ENCODE measurements around the gene EN2. TPM values are rescaled to one million over a fixed set of nuclear protein-coding genes. Genes with fewer than 3 reads are reported as not detected.

The EN2 gene
- total and polyA plus RNA-seq, 7 experiments from 2014 or later: not detected

- Mint-ChIP-seq H3K27me3 (peaks cover 68 to 83% (median 78%) of the 10 kb centered on the region in 5 donors), H3K4me1 (peaks cover 11 to 19% (median 14%) of the 10 kb centered on the region in 7 donors), H3K36me3 (peaks cover 0 to 9% (median 4%) of the 10 kb centered on the region in 5 donors), H3K9me3 (peaks cover 0 to 22% (median 0%) of the 10 kb centered on the region in 11 donors), H3K27ac (no peak overlapping the region), H3K4me3 (no peak overlapping the region)
- Histone ChIP-seq H3K9me3 (ENCODE audit: control insufficient read depth in 2 of 3, low read length in 3 of 3) (no peaks in the 10 kb centered on the region), H3K4me1 (ENCODE audit: control insufficient read depth in 2 of 2, insufficient read depth in 2 of 2, low read length in 2 of 2) (peaks cover 0 to 5% of the 10 kb centered on the region in 2 donors), H3K27ac (ENCODE audit: low read depth, low read length) (no peak overlapping the region), H3K36me3 (ENCODE audit: control insufficient read depth in 2 of 3, insufficient read depth in 3 of 3, low read length in 3 of 3) (no peaks in the 10 kb centered on the region), H3K4me3 (ENCODE audit: low read length) (no peak overlapping the region), H3K27me3 (ENCODE audit: control insufficient read depth in 2 of 2, insufficient read depth in 2 of 2, low read length in 2 of 2) (peaks cover 0 to 11% of the 10 kb centered on the region in 2 donors)
- no peak for DNase-seq
- ChIA-PET POLR2A (no interaction called here), CTCF (interaction anchor here (0.5 kb wide), 1 partner anchor 12 kb away, joined by 3 read pairs; no protein-coding TSS in a partner anchor)
- no peak for ATAC-seq
- intact Hi-C loops (cut with micrococcal nuclease): loop anchor here in 1 of 2 donors (2.0 kb wide), 1 partner anchor 136 kb away; no protein-coding TSS in a partner anchor
These were observed 54.4 kb downstream of the EN2 start for GRCh38 chr7:155512246-155512887.

DNA sequence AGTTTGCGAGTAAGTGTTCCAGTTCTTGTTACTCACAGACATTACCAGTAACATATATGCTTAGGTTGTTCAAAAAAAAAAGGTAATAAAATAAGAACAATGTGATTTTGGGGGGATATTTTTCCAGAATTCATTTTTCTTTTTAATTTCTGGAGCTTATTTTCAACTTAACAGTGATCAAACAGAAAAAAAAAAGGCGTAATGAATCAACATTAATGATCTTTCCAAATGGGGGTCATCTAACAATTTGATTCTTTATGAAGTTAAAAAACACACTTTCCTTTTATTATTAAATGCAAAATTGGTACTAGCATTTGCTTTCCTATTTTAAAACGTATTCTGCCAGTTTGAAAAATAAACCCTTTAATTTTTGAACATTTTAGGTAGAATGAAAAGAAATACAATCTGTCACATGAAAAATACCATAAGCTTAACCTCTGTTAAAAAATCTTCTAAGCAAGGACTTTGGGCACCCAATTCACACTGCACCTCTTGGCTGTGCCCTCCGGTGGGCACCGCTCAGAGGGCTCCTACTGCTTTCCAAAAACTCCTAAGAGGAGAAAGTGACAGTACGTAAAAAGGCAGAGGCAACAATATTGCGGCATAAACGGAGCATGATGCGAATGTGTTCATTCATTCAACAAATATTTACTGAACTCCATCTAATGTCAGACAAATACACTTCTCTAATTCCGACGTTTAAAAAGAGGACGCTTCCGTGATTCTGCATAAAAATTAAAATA is 55.8 kb downstream of the EN2 start:
- peaks cover 0 to 6% of the 10 kb centered on the region in 2 donors for H3K27me3 ChIP-seq (ENCODE audit: control insufficient read depth in 2 of 2, insufficient read depth in 2 of 2, low read length in 2 of 2)
- CTCF ChIA-PET: no interaction called here
- peaks cover 0 to 9% (median 4%) of the 10 kb centered on the region in 5 donors for H3K36me3 Mint-ChIP-seq
- POLR2A ChIA-PET: no interaction called here
- intact Hi-C loops (cut with micrococcal nuclease): loop anchor here in 1 of 2 donors (2.0 kb wide), 1 partner anchor 137 kb away; no protein-coding TSS in a partner anchor
- no peak overlapping the region for H3K4me3 Mint-ChIP-seq
- peaks cover 61 to 84% (median 75%) of the 10 kb centered on the region in 5 donors for H3K27me3 Mint-ChIP-seq
- peaks cover 8 to 15% (median 14%) of the 10 kb centered on the region in 7 donors for H3K4me1 Mint-ChIP-seq
- no peaks in the 10 kb centered on the region for H3K9me3 ChIP-seq (ENCODE audit: control insufficient read depth in 2 of 3, low read length in 3 of 3)
- H3K36me3 ChIP-seq (ENCODE audit: control insufficient read depth in 2 of 3, insufficient read depth in 3 of 3, low read length in 3 of 3): no peaks in the 10 kb centered on the region
- H3K4me1 ChIP-seq (ENCODE audit: control insufficient read depth in 2 of 2, insufficient read depth in 2 of 2, low read length in 2 of 2): peaks cover 0 to 5% of the 10 kb centered on the region in 2 donors
- no peak overlapping the region for H3K27ac ChIP-seq (ENCODE audit: low read depth, low read length)
- no peak for ATAC-seq
- no peak overlapping the region for H3K4me3 ChIP-seq (ENCODE audit: low read length)
- H3K9me3 Mint-ChIP-seq: peaks cover 0 to 16% (median 0%) of the 10 kb centered on the region in 11 donors
- H3K27ac Mint-ChIP-seq: no peak overlapping the region
- DNase-seq: no peak

GRCh38 chr7:155514296-155514695 is 56.4 kb downstream of the EN2 start:
- ATAC-seq (no peak), DNase-seq (no peak)
- Mint-ChIP-seq H3K36me3 (peaks cover 0 to 4% (median 1%) of the 10 kb centered on the region in 5 donors), H3K4me3 (no peak overlapping the region), H3K4me1 (peaks cover 2 to 10% (median 9%) of the 10 kb centered on the region in 7 donors), H3K27me3 (peaks cover 59 to 83% (median 71%) of the 10 kb centered on the region in 5 donors), H3K9me3 (peaks cover 0 to 12% (median 0%) of the 10 kb centered on the region in 11 donors), H3K27ac (no peak overlapping the region)
- no peak overlapping the region for H3K27ac ChIP-seq (ENCODE audit: low read depth, low read length)
- no peaks in the 10 kb centered on the region for H3K27me3 ChIP-seq (ENCODE audit: control insufficient read depth in 2 of 2, insufficient read depth in 2 of 2, low read length in 2 of 2)
- POLR2A ChIA-PET: no interaction called here
- peaks cover 0 to 5% of the 10 kb centered on the region in 2 donors for H3K4me1 ChIP-seq (ENCODE audit: control insufficient read depth in 2 of 2, insufficient read depth in 2 of 2, low read length in 2 of 2)
- CTCF ChIA-PET: no interaction called here
- intact Hi-C loops (cut with micrococcal nuclease): no loop called here
- no peaks in the 10 kb centered on the region for H3K36me3 ChIP-seq (ENCODE audit: control insufficient read depth in 2 of 3, insufficient read depth in 3 of 3, low read length in 3 of 3)
- no peak overlapping the region for H3K4me3 ChIP-seq (ENCODE audit: low read length)
- H3K9me3 ChIP-seq (ENCODE audit: control insufficient read depth in 2 of 3, low read length in 3 of 3): no peaks in the 10 kb centered on the region

Other genes with a start within 250 kb of the EN2 start
- gene INSIG1, start 160.3 kb upstream of the EN2 start, total RNA-seq: 10 to 100 TPM; 43.6 to 70.0 (median 46.5) TPM
- 10 to 100 TPM; 22.2 to 33.2 TPM for gene INSIG1, start 160.3 kb upstream of the EN2 start, polyA plus RNA-seq
- gene CNPY1, start 88.4 kb downstream of the EN2 start, total RNA-seq: not detected
- gene CNPY1, start 88.4 kb downstream of the EN2 start, polyA plus RNA-seq: not detected
- gene RBM33, start 186.5 kb downstream of the EN2 start, total RNA-seq: 100 to 1,000 TPM in 4 of 5 experiments, 10 to 100 TPM in 1; 90.2 to 177 (median 164) TPM
- 10 to 100 TPM; 43.7 to 78.8 TPM for gene RBM33, start 186.5 kb downstream of the EN2 start, polyA plus RNA-seq

All from naive thymus-derived CD4-positive, alpha-beta T cell (primary cell).